ENCODE data around the gene ADI1. TPM values are rescaled to one million over a fixed set of nuclear protein-coding genes. Genes with fewer than 3 reads are reported as not detected.

The ADI1 gene
- total and polyA plus RNA-seq, 2 experiments from 2014 or later = 106 to 204 TPM

GRCh38 chr2:3523551-3524041 is 4.3 kb upstream of the ADI1 start:
- TF ChIP-seq CTCF (IDR thresholded peaks at IDR 0.05; ENCODE audit: poor library complexity) = no peak
- peak; percentile 82 for TF ChIP-seq EZH2phosphoT487 (IDR thresholded peaks at IDR 0.05; ENCODE audit: low read depth, severe bottlenecking, unreplicated experiment)
- H3K4me3 ChIP-seq = no peak overlapping the region
- H3K79me2 ChIP-seq = peaks cover 5% of the 10 kb centered on the region
- no peaks in the 10 kb centered on the region for H3K27me3 ChIP-seq
- 23% methylated on average over 4 of the region's 4 CpGs for WGBS (ENCODE audit: low lambda C conversion rate, missing lambda C conversion rate)
- H3K4me1 ChIP-seq (ENCODE audit: insufficient read depth) = peaks cover 27% of the 10 kb centered on the region
- H2AFZ ChIP-seq = no peak overlapping the region
- peak; percentile 42 for DNase-seq (ENCODE audit: low spot score)
- H3K9me2 ChIP-seq (replicated peaks; ENCODE audit: insufficient read depth) = no peaks in the 10 kb centered on the region
- H3K4me2 ChIP-seq = peak overlapping the region; percentile 54
- H3K36me3 ChIP-seq (replicated peaks; ENCODE audit: insufficient read depth, low read depth) = no peaks in the 10 kb centered on the region
- H3K27ac ChIP-seq = peak overlapping the region; percentile 56
- H4K20me1 ChIP-seq (ENCODE audit: insufficient read depth, poor library complexity, severe bottlenecking) = no peaks in the 10 kb centered on the region
- no peaks in the 10 kb centered on the region for H3K9me3 ChIP-seq (ENCODE audit: low read depth)

GRCh38 chr2:3522961-3523421 is 3.7 kb upstream of the ADI1 start:
- Histone ChIP-seq H3K4me2 (peak overlapping the region; percentile 54), H3K9me2 (replicated peaks; ENCODE audit: insufficient read depth) (no peaks in the 10 kb centered on the region), H4K20me1 (ENCODE audit: insufficient read depth, poor library complexity, severe bottlenecking) (no peaks in the 10 kb centered on the region), H3K27me3 (no peaks in the 10 kb centered on the region), H3K36me3 (replicated peaks; ENCODE audit: insufficient read depth, low read depth) (no peaks in the 10 kb centered on the region), H3K9me3 (ENCODE audit: low read depth) (no peaks in the 10 kb centered on the region), H3K4me3 (no peak overlapping the region), H3K79me2 (peaks cover 7% of the 10 kb centered on the region), H3K4me1 (ENCODE audit: insufficient read depth) (peaks cover 27% of the 10 kb centered on the region), H3K27ac (peak overlapping the region; percentile 56), H2AFZ (no peak overlapping the region)
- 56% methylated on average over 13 of the region's 13 CpGs for WGBS (ENCODE audit: low lambda C conversion rate, missing lambda C conversion rate)
- peak; percentile 35 for DNase-seq (ENCODE audit: low spot score)
- TF ChIP-seq CTCF (IDR thresholded peaks at IDR 0.05; ENCODE audit: poor library complexity) = no peak
- no peak for TF ChIP-seq EZH2 (IDR thresholded peaks at IDR 0.05; ENCODE audit: borderline replicate concordance)
- no peak for TF ChIP-seq EZH2phosphoT487 (IDR thresholded peaks at IDR 0.05; ENCODE audit: low read depth, severe bottlenecking, unreplicated experiment)

- peaks cover 33% of the 10 kb centered on the region for H3K4me1 ChIP-seq (ENCODE audit: insufficient read depth)
- H3K4me3 ChIP-seq = no peak overlapping the region
- no peak overlapping the region for H2AFZ ChIP-seq
- TF ChIP-seq CTCF (IDR thresholded peaks at IDR 0.05; ENCODE audit: poor library complexity) (no peak), EZH2phosphoT487 (IDR thresholded peaks at IDR 0.05; ENCODE audit: low read depth, severe bottlenecking, unreplicated experiment) (no peak), EZH2 (IDR thresholded peaks at IDR 0.05; ENCODE audit: borderline replicate concordance) (no peak)
- 97% methylated on average over 6 of the region's 6 CpGs for WGBS (ENCODE audit: low lambda C conversion rate, missing lambda C conversion rate)
- no peaks in the 10 kb centered on the region for H3K9me3 ChIP-seq (ENCODE audit: low read depth)
- peaks cover 30% of the 10 kb centered on the region for H3K79me2 ChIP-seq
- H3K9me2 ChIP-seq (replicated peaks; ENCODE audit: insufficient read depth) = no peaks in the 10 kb centered on the region
- DNase-seq (ENCODE audit: low spot score) = no peak
- peak overlapping the region; percentile 76 for H3K4me2 ChIP-seq
- H3K36me3 ChIP-seq (replicated peaks; ENCODE audit: insufficient read depth, low read depth) = no peaks in the 10 kb centered on the region
- no peak overlapping the region for H3K27ac ChIP-seq
- H4K20me1 ChIP-seq (ENCODE audit: insufficient read depth, poor library complexity, severe bottlenecking) = no peaks in the 10 kb centered on the region
- no peaks in the 10 kb centered on the region for H3K27me3 ChIP-seq
These were observed 1.3 kb upstream of the ADI1 start for GRCh38 chr2:3520591-3520990.
